IPS-NIHi7 (cell line): ENCODE data around the gene CYBRD1.
A peak's percentile ranks its signal among the peaks of the same experiment; 100 is the strongest.
"Not testable (repeated sequence)": the region's sequence is repeated elsewhere in the genome, so short reads cannot be mapped to it uniquely, and the experiment has no call there.

Experiments
- DNase-seq: peaks from one replicate; pipeline ENCODE4 v3.0.0; 2012; ENCODE audit warnings: mixed read lengths; ENCODE audit errors: extremely low spot score

CYBRD1 gene

DNA sequence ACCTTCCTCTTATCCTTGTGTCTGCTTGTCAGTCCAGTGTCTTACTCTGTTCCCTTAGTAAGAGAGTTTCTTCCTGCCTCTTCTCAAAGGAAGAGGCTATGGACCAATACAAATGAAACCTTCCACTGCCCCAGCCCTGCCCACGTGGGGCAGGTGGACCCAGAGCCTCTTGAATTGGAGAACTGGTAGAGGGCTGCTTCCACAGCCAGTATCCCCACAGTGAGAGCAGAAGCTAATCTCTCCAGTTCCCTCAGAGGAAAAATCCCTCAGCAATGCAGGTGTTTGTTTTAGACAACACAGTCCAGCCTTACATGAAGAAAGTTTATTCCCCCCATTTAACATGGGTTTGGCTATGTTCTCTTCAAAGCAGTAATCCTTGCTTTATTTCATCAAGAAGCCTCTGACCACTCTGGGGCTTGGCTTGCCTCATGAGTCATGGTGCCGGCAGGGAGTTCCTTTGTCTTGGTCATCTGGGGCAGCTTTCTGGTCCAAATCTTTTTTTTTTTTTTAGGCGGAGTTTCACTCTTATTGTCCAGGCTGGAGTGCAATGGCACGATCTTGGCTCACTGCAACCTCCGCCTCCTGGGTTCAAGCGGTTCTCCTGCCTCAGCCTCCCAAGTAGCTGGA lies 6.5 kb upstream of the CYBRD1 start:
- DNase-seq: no peak

DNA sequence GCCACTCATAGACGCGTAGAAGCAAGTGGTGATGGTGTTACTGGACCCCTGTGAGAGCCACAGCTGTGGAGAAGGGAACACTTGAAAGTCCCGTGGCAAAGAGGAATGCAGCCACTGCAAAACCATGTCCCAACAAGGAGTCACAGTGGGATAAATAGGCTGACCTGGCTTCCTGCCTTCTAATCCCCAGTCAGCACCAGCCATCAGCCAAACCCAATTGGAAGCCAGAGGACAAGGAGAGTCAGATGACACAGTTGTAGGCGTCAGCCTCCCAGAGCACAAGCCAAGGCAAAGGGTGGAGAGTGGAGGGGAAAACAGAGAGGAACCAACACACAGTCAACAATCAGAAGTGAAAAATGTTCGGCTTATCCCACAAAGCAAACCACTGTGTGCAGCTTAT lies 5.5 kb upstream of the CYBRD1 start:
- no peak for DNase-seq

GRCh38 chr2:171520471-171520870 lies 1.8 kb upstream of the CYBRD1 start:
- DNase-seq: no peak

DNA sequence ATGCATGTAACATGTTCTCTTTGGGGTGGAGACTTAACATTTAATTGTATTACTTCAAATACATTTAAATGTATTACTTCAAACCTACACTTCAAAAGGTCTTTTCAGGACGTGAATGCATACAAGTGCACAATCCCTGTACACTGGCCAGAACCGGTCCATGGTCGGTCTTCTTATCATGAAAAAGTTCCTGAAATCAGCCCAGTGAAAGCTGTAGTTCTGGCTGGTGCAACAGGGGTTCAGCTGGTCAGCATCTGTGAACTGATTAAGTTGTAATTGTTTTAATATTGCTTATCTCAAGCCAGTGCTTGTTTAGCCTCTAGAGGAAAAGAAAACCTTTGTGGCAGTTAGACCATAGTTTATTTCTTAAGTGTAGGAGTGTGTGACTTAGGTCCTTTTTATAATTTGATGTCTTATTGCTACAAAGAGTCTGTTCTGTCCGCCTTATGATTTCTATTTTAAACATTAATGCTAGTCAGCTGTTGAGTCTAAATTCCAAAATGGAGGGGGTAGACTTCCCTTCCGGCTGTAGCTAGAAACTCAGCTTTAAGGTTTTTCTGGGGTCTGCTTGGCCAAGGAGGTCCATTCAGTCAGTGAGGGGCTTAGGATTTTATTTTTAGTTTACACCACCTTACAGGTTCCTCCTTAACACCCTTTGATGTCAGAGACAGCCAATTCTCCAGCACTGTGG lies 768 bp upstream of the CYBRD1 start:
- DNase-seq: no peak

DNA sequence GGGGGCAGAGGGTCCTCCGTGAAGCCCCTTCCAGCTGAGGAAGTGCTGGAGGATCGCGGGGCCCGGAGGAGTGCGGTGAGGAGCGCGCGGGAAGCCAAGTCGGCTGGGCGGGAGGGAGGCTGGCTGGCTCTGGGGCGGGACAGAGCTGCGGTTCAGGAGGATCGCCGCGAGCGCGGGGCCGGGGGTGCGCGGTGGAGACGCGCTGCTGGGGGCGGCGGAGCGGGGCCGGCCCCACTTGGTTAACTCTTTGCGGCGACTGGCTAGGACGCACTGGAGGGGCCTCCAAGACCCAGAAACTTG lies 464 bp downstream of the CYBRD1 start:
- DNase-seq: peak; percentile 46

DNA sequence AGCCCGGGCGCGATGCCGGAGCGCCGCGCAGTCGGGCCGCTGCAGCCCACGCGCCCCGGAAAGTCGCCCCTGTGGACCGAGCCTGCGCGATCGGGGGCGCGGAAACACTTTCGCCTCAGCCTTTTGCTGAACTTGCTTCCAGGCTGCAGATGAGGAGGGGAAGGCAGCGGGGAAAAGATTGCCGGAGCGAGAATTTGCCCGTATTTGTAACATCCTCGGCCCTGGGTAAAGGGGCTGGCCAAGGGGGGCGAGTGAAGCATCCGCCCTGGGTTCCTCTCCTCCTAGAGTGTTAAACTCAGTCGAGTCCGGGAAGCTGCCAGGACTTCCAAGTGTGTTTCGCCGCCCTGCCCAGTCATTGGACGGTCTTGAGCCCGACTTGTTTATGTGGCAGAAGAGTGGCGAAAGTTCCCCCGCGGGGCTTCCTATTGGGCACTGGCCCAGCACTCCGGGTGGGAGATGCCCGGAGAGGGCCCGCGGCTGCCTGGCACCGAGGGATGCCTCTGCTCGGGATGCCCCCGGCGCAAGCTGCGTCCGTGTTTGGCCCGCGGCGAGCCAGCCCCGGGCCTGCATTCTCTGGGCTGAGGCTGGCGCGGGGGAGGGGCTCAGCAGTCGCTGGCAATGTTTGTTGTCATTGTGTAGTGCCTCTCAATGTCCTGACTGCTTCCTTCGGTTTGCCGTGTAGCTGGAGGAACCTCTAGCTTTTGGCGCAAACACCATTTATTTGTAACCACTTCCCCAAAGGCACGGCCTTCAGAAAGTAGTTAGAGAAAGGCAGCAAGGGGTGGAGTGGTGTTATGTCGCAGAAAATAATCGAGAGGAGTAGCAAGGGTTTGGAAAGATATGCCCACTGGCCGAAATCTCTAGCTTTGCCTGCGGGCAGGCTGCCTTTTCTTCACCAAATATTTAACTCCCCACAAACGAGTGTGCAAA lies 1.1 kb downstream of the CYBRD1 start:
- DNase-seq: peak; percentile 80

- DNase-seq: peak; percentile 19
Measured at GRCh38 chr2:171524018-171524401, 1.7 kb downstream of the CYBRD1 start.

- no peak for DNase-seq
Measured at GRCh38 chr2:171529914-171530313, 7.6 kb downstream of the CYBRD1 start.

- no peak for DNase-seq
Measured at GRCh38 chr2:171530378-171530777, 8.1 kb downstream of the CYBRD1 start.

- DNase-seq: not testable (repeated sequence)
Measured at GRCh38 chr2:171530859-171531258, 8.6 kb downstream of the CYBRD1 start.

GRCh38 chr2:171531291-171531690 lies 9.0 kb downstream of the CYBRD1 start:
- DNase-seq: no peak

DNA sequence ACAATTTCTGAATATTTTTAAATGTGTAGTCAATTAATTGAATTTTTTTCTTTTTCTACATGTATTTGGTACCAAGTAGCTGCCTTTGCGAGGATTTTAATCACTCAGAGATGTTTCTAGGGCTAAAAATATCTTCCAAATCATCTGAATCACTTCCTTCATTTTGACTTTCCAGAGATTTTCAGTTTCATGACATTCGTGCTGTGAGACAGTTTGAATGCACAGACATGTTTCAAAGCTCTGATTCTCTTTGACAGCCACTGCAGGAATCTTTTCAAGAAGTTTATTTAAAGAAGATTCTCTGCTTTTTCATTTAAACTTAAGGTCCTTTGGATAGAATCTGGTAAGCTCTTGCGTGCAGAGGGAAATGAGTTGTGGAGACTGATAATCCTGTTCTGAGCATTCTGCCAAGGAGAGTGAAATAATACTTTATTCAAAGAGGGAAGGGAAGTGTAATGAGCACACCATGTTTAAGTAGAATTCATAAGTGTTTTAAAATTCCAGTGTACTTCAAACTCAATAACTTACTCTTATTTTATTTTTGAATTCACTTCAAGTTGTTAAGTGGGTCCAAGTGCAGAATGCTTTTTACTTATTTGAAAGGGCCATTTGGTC lies 9.7 kb downstream of the CYBRD1 start:
- DNase-seq: no peak

GRCh38 chr2:171533331-171533730 lies 11.1 kb downstream of the CYBRD1 start:
- no peak for DNase-seq

DNA sequence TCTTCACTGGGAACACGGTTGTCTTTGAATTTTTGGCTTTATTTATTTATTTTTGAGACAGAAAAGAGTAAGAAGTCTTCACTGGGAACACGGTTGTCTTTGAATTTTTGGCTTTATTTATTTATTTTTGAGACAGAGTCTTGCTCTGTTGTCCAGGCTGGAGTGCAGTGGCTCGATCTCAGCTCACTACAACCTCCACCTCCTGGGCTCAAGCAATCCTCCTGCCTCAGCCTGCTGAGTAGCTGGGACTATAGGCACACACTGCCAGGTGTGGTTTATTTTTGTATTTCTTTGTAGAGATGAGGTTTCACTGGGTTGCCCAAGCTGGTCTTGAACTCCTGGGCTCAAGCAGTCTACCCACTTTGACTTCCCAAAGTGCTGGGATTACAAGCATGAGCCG lies 13.3 kb downstream of the CYBRD1 start:
- DNase-seq: not testable (repeated sequence)

- DNase-seq: no peak
Measured at GRCh38 chr2:171540437-171540836, 18.2 kb downstream of the CYBRD1 start.

- peak; percentile 49 for DNase-seq
Measured at GRCh38 chr2:171541202-171541887, 19.1 kb downstream of the CYBRD1 start.

DNA sequence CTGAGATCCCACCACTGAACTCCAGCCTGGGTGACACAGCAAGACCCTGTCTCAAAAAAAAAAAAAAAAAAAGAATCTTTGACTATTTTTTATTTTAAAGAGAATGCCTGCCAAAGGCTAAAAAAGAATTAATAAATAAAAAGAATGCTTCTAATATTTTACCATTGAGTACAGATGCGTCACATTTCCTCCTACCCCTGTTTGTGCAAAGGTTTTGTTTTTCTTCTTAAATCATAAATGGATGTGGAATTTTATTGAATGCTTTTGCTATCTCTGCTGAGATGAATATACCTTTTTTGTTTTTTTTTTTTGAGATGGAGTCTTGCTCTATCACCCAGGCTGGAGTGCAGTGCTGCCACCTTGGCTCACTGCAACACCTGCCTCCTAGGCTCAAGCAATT lies 22.8 kb downstream of the CYBRD1 start:
- no peak for DNase-seq

- no peak for DNase-seq
Measured at GRCh38 chr2:171547256-171547655, 25.0 kb downstream of the CYBRD1 start.

DNA sequence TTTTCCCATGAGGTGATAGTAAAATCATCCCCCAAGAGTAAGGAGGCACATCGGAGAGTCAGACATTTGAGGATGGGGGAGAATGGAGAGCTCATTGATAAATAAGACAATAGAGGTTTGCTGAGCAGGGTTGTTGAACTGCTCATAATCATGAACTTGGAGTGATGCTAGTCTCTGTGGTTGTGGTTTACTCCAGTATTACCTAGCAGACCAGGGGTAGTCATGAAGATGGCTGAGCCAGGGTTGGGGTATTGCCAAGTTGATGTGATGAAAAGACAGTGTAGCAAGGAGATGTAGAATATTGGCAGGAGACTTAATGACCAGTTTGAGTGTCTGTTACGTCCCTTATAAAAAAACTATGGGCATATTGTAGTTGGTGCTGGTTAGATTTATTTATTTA lies 25.4 kb downstream of the CYBRD1 start:
- DNase-seq: no peak

- no peak for DNase-seq
Measured at GRCh38 chr2:171550613-171551012, 28.3 kb downstream of the CYBRD1 start.

DNA sequence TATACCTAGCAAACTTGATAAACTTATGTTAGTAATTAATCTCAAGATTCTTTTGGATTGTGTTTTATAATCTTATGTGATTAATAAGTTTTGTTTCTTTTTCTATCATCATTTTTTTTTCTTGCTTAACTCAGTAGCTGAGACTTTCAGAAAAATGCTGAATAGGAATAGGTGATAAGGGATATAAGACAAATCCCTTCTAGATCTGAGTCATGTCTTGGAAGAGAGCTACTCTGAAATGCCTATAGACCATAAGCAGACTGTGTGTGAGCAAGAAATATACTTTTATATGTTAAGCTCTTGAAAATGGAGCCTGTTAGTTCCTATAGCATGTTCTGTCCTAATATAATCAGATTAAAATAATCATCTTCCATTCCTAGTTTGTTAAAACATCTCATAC lies 29.6 kb downstream of the CYBRD1 start:
- DNase-seq: no peak

GRCh38 chr2:171553236-171553635 lies 31.0 kb downstream of the CYBRD1 start:
- no peak for DNase-seq
